HG02678 (cell line): ENCODE measurements around the gene NXF2B.
"Not testable (repeated sequence)": the region's sequence is repeated elsewhere in the genome, so short reads cannot be mapped to it uniquely, and the experiment has no call there.

Source experiments
- ATAC-seq: cut with Tn5 transposase; IDR thresholded peaks from one replicate; pipeline ENCODE4 v1.9.1; 2021; ENCODE audit warnings: mild to moderate bottlenecking, moderate library complexity; ENCODE audit not compliant: unreplicated experiment

NXF2B gene, protein sequence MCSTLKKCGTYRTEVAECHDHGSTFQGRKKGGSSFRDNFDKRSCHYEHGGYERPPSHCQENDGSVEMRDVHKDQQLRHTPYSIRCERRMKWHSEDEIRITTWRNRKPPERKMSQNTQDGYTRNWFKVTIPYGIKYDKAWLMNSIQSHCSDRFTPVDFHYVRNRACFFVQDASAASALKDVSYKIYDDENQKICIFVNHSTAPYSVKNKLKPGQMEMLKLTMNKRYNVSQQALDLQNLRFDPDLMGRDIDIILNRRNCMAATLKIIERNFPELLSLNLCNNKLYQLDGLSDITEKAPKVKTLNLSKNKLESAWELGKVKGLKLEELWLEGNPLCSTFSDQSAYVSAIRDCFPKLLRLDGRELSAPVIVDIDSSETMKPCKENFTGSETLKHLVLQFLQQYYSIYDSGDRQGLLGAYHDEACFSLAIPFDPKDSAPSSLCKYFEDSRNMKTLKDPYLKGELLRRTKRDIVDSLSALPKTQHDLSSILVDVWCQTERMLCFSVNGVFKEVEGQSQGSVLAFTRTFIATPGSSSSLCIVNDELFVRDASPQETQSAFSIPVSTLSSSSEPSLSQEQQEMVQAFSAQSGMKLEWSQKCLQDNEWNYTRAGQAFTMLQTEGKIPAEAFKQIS

DNA sequence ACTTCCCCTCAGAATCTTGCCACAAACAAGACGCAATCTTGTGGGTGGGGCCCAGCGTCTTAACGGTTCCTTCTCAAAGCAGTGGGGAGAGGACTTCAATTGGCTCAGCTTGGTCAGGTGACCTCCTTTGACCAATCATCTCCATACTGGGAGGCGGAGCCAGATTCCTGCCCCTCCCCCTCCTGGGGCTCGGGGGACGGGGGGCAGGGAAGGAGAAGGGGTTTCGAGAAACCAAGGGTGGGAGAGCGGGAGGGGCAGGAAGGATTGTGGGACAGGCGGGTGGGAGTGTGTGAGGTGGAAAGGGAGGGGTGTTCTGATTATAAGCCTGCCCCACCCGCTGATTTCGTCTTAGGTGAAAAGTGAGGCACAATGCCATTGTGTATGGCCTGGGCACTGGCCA is at the start of gene NXF2B:
TSS of gene NXF2B (minus strand) at position 101 of the 400 bp plus-strand sequence. CDS start 59,972 bp downstream, outside the sequence.
- not testable (repeated sequence) for ATAC-seq

DNA sequence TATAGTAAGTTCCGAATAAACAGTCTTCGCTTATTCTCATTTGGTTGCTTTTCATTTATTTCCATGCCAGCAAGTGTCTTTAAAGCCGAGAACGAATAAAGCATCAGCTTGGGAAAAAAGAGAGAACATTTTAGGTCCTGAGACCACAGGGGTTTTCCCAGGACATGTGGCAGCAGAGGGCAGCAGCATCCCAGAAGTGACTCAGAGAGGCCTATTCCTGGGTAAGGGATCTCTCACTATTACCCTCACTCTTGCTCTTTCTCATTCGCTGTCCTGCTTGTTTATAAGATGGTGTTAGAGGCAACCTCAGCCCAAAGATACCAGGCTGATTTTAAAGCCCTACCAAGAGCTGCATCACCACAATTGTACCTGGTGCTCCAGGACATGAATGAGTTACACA is 39.0 kb upstream of the NXF2B start:
- not testable (repeated sequence) for ATAC-seq

GRCh38 chrX:102471762-102472220 is 32.0 kb upstream of the NXF2B start, which contains the start of gene TCP11X2:
Gene TCP11X2 (minus strand): TSS chrX:102471812.
- not testable (repeated sequence) for ATAC-seq

- not testable (repeated sequence) for ATAC-seq
Measured at GRCh38 chrX:102470215-102470614, 30.4 kb upstream of the NXF2B start.

GRCh38 chrX:102458615-102459014 is 18.8 kb upstream of the NXF2B start:
- ATAC-seq: not testable (repeated sequence)

- not testable (repeated sequence) for ATAC-seq
Measured at GRCh38 chrX:102414493-102414892, 25.3 kb downstream of the NXF2B start.

DNA sequence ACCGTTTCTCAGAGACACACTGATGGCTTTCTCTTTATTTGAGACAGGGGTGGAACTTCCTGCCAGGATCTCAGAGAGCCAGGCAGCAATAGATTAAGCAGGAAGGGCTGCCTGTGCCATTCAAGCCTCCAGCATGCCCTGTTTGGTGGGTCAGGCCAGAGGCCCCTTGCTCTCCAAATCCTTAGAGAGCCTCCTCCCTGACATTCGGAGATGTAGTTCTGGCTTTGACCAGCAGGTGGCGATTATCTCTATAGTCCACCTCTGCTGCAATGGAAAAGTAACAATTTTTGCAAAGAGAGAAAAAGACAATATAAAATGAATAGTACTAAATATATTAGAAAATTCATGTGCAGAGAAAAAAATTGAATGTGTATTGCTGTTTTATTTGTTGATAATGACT is 93.9 kb downstream of the NXF2B start:
- ATAC-seq: no peak

GRCh38 chrX:102341867-102342266 is 97.9 kb downstream of the NXF2B start:
- ATAC-seq: no peak

- ATAC-seq: no peak
Measured at GRCh38 chrX:102339312-102340298, 100.2 kb downstream of the NXF2B start.

DNA sequence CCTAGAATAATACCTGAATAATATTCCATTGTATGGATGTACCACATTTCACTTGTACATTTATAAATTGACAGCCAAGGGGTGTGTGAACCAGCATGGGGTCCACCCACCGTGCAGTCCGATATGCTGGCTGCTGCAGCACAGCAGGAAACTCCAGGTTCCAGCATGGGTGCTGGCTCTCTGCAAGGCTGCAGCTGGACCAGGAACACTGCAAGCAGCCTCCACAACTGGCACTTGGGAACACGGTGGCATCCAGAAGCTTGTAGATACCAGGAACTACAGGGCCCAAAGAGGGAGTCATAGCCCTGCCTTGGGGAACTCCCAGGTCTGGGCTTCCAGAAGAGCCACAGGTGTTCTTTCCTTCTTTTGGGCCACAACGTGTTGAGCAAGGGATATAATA is 101.6 kb downstream of the NXF2B start:
- ATAC-seq: no peak
